ENCODE measurements around the gene KRTAP12-1.

- TF ChIP-seq CTCF (IDR thresholded peaks at IDR 0.05) (no peak), EP300 (IDR thresholded peaks at IDR 0.05) (no peak), POLR2A (IDR thresholded peaks at IDR 0.05) (no peak), POLR2AphosphoS5 (IDR thresholded peaks at IDR 0.05) (no peak)
Measured at GRCh38 chr21:44687671-44688070, 5.7 kb upstream of the KRTAP12-1 start.

Measured in upper lobe of left lung (tissue), 4 donors.